Lower lobe of right lung (tissue), 2 donors: ENCODE measurements around the gene MRGPRD. TPM values are rescaled to one million over a fixed set of nuclear protein-coding genes. Genes with fewer than 3 reads are reported as not detected.

ENCODE experiments used
- ATAC-seq, 2 donors: fragments of 200-7000 bp; cut with Tn5 transposase; one replicate each; pipeline ENCODE4 v1.9.1; 2020 to 2022; ENCODE audit warnings: mild to moderate bottlenecking in 2 of 2, moderate library complexity in 2 of 2
- DNase-seq: peaks from one replicate; pipeline ENCODE4 v3.0.0-alpha.2; 2020
- H3K27ac ChIP-seq: fragments of 200-600 bp; one replicate; pipeline ENCODE4 v1.8.0; 2022
- H3K27me3 ChIP-seq: fragments of 200-600 bp; one replicate; pipeline ENCODE4 v1.8.0; 2022; ENCODE audit warnings: low read depth
- H3K36me3 ChIP-seq: fragments of 200-600 bp; one replicate; pipeline ENCODE4 v1.8.0; 2022; ENCODE audit warnings: mild to moderate bottlenecking
- H3K4me1 ChIP-seq: fragments of 200-600 bp; one replicate; pipeline ENCODE4 v1.8.0; 2022
- H3K4me3 ChIP-seq: fragments of 200-600 bp; one replicate; pipeline ENCODE4 v1.8.0; 2022; ENCODE audit warnings: mild to moderate bottlenecking
- H3K9me3 ChIP-seq: fragments of 200-600 bp; one replicate; pipeline ENCODE4 v1.8.0; 2022
- intact Hi-C: fragments of 100-400 bp; cut with DNase I; formaldehyde crosslinking; loops from one replicate; pipeline ENCODE4 v1.11.0; 2022
- total RNA-seq: library from RNA; stranded (reverse); fragmentation: NEBNext Ultra II Directional; extraction: Animal tissue kit (Norgen Biotek cat#: 25700); gene quantifications from one replicate; pipeline ENCODE4 v1.2.1, GENCODE V29; 2021
- TF ChIP-seq, protein P1 (sequence below): fragments of 200-600 bp; IDR thresholded peaks from one replicate; pipeline ENCODE4 v1.8.0; 2022; ENCODE audit warnings: antibody characterized with exemption, mild to moderate bottlenecking
- donor health status: DM: no; HTN: yes; CAD: no; lungs with severe emphysema.

Gene MRGPRD
- total RNA-seq, 1 donor from 2014 or later, result not detected

- no peak overlapping the region for H3K27ac ChIP-seq
- H3K4me1 ChIP-seq, result no peaks in the 10 kb centered on the region
- ATAC-seq (no peak), DNase-seq (no peak)
- no peaks in the 10 kb centered on the region for H3K9me3 ChIP-seq
- peaks cover 68% of the 10 kb centered on the region for H3K36me3 ChIP-seq
- H3K4me3 ChIP-seq, result no peak overlapping the region
- no peaks in the 10 kb centered on the region for H3K27me3 ChIP-seq
- TF ChIP-seq, protein P1, sequence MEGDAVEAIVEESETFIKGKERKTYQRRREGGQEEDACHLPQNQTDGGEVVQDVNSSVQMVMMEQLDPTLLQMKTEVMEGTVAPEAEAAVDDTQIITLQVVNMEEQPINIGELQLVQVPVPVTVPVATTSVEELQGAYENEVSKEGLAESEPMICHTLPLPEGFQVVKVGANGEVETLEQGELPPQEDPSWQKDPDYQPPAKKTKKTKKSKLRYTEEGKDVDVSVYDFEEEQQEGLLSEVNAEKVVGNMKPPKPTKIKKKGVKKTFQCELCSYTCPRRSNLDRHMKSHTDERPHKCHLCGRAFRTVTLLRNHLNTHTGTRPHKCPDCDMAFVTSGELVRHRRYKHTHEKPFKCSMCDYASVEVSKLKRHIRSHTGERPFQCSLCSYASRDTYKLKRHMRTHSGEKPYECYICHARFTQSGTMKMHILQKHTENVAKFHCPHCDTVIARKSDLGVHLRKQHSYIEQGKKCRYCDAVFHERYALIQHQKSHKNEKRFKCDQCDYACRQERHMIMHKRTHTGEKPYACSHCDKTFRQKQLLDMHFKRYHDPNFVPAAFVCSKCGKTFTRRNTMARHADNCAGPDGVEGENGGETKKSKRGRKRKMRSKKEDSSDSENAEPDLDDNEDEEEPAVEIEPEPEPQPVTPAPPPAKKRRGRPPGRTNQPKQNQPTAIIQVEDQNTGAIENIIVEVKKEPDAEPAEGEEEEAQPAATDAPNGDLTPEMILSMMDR, result no peak
- intact Hi-C loops, result no loop called here
Observed at GRCh38 chr11:68938816-68939582, 41.8 kb downstream of the MRGPRD start.

GRCh38 chr11:68938088-68938487 is 42.7 kb downstream of the MRGPRD start:
- Histone ChIP-seq H3K9me3 (no peaks in the 10 kb centered on the region), H3K4me3 (no peak overlapping the region), H3K36me3 (peaks cover 77% of the 10 kb centered on the region), H3K4me1 (no peaks in the 10 kb centered on the region), H3K27me3 (no peaks in the 10 kb centered on the region), H3K27ac (no peak overlapping the region)
- DNase-seq, result no peak
- intact Hi-C loops, result no loop called here
- TF ChIP-seq, protein P1, result no peak
- no peak for ATAC-seq

DNA sequence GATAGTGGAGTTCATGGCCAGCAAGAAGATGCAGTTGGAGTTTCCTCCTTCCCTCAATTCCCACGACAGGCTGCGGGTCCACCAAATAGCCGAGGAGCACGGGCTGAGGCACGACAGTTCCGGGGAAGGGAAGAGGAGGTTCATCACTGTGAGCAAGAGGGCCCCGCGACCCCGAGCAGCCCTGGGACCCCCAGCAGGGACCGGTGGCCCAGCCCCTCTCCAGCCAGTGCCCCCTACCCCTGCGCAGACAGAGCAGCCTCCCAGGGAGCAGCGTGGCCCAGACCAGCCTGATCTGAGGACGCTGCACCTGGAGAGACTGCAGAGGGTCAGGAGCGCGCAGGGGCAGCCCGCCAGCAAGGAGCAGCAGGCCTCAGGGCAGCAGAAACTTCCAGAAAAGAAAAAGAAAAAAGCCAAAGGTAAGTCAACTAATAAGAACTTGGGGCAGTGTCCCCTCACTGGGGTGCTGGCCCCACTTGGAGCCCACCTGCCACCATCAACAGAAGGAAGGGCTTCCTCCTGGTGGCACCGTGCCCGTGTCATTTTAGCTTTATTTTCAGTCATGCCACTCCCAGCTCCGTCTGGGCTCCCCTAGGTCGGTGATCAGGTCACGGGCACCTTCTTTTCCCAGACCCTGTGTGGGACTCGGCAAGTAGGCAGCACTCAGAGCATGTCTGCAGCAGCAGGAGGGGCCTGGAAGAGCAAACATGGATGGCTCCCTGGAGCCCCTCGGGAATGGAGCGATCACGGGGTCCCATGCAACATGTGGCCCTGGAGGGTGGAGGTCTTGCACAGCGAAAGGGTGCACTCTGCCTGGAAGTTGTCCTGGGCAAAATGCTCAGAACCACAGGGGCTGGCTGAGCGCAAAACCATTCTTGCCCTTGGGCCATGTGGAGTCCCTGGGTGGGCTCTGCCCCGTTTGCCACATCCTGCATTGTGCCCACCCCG is 43.8 kb downstream of the MRGPRD start:
- no peak overlapping the region for H3K27ac ChIP-seq
- ATAC-seq, result no peak
- H3K36me3 ChIP-seq, result peaks cover 81% of the 10 kb centered on the region
- peak; percentile 37 for DNase-seq
- no peaks in the 10 kb centered on the region for H3K4me1 ChIP-seq
- intact Hi-C loops, result no loop called here
- H3K27me3 ChIP-seq, result no peaks in the 10 kb centered on the region
- TF ChIP-seq, protein P1, result no peak
- H3K4me3 ChIP-seq, result no peak overlapping the region
- no peaks in the 10 kb centered on the region for H3K9me3 ChIP-seq

DNA sequence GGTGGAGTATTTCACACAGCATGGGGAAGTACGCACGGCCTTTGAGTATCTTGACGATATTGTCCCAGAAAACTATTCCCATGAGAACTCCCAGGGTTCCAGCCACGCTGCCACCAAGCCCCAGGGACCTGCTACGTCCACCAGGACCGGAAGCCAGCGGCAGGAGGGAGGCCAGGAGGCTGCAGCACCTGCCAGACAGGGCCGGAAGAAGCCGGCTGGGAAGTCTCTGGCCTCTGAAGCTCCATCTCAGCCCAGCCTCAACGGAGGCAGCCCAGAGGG is 44.5 kb downstream of the MRGPRD start:
- peaks cover 84% of the 10 kb centered on the region for H3K36me3 ChIP-seq
- no peak overlapping the region for H3K27ac ChIP-seq
- H3K27me3 ChIP-seq, result no peaks in the 10 kb centered on the region
- no peak overlapping the region for H3K4me3 ChIP-seq
- DNase-seq, result no peak
- ATAC-seq, result no peak
- TF ChIP-seq, protein P1, result no peak
- no peaks in the 10 kb centered on the region for H3K4me1 ChIP-seq
- no peaks in the 10 kb centered on the region for H3K9me3 ChIP-seq
- intact Hi-C loops, result no loop called here

- TF ChIP-seq, protein P1, result no peak
- DNase-seq (no peak), ATAC-seq (no peak)
- intact Hi-C loops, result no loop called here
- Histone ChIP-seq H3K27me3 (no peaks in the 10 kb centered on the region), H3K9me3 (no peaks in the 10 kb centered on the region), H3K36me3 (peaks cover 89% of the 10 kb centered on the region), H3K4me1 (no peaks in the 10 kb centered on the region), H3K27ac (no peak overlapping the region), H3K4me3 (no peak overlapping the region)
Observed at GRCh38 chr11:68935516-68936357, 45.0 kb downstream of the MRGPRD start.
